Uterus (tissue), 2 donors: Measurements from ENCODE around the gene TK2.

Experiments
- POLR2A ChIP-seq, 2 donors: fragments of 450-650 bp; IDR thresholded peaks; one replicate each; pipeline ENCODE4 v1.6.1; 2016; ENCODE audit warnings: antibody characterized with exemption in 2 of 2, mild to moderate bottlenecking in 1 of 2, moderate library complexity in 1 of 2
- TF ChIP-seq, protein P1 (sequence below), 4 experiments: fragments of 200-600 bp in 2 of 4; fragments of 450-650 bp in 2 of 4; sonication (generic) in 2 of 4; IDR thresholded peaks; one replicate each; pipeline ENCODE4 v1.5.1; 2016 to 2019; ENCODE audit warnings: antibody characterized with exemption in 4 of 4, mild to moderate bottlenecking in 2 of 4, moderate library complexity in 1 of 4

GRCh38 chr16:66471716-66472393 lies 78.1 kb downstream of the TK2 start:
- TF ChIP-seq, protein P1, sequence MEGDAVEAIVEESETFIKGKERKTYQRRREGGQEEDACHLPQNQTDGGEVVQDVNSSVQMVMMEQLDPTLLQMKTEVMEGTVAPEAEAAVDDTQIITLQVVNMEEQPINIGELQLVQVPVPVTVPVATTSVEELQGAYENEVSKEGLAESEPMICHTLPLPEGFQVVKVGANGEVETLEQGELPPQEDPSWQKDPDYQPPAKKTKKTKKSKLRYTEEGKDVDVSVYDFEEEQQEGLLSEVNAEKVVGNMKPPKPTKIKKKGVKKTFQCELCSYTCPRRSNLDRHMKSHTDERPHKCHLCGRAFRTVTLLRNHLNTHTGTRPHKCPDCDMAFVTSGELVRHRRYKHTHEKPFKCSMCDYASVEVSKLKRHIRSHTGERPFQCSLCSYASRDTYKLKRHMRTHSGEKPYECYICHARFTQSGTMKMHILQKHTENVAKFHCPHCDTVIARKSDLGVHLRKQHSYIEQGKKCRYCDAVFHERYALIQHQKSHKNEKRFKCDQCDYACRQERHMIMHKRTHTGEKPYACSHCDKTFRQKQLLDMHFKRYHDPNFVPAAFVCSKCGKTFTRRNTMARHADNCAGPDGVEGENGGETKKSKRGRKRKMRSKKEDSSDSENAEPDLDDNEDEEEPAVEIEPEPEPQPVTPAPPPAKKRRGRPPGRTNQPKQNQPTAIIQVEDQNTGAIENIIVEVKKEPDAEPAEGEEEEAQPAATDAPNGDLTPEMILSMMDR (IDR thresholded peaks at IDR 0.05), result no peak
- no peak for TF ChIP-seq POLR2A (IDR thresholded peaks at IDR 0.05)
